ENCODE results near the gene PTER.

GRCh38 chr10:16470747-16471146 is 33.9 kb downstream of the PTER start:
- TF ChIP-seq POLR2A (IDR thresholded peaks at IDR 0.05) (no peak), CTCF (IDR thresholded peaks at IDR 0.05) (no peak), POLR2AphosphoS5 (IDR thresholded peaks at IDR 0.05) (no peak)
